GM12878 (cell line): Measurements from ENCODE around the gene DUOXA1.
"Not testable (repeated sequence)": the region's sequence is repeated elsewhere in the genome, so short reads cannot be mapped to it uniquely, and the experiment has no call there.

ENCODE experiments used
- CTCF ChIP-seq, 3 experiments: IDR thresholded peaks in 2 of 3; conservative IDR thresholded peaks in 1 of 3; 2 replicates each; pipeline ENCODE4 v1.5.1; 2011; ENCODE audit warnings: low read depth in 3 of 3, low read length in 3 of 3, mild to moderate bottlenecking in 3 of 3, control low read depth in 2 of 3, moderate library complexity in 2 of 3, inconsistent platforms in 1 of 3, mixed read lengths in 1 of 3; ENCODE audit not compliant: control insufficient read depth in 2 of 3, insufficient read depth in 1 of 3; ENCODE audit errors: extremely low read depth in 1 of 3
- NBN ChIP-seq: fragments of 450-650 bp; IDR thresholded peaks from 2 replicates; pipeline ENCODE4 v1.6.1; 2016
- NFIC ChIP-seq: IDR thresholded peaks from 2 replicates; pipeline ENCODE4 v1.6.1; 2012; ENCODE audit warnings: low read depth, mild to moderate bottlenecking, inconsistent platforms, low read length, moderate library complexity
- POLR2AphosphoS5 ChIP-seq: IDR thresholded peaks from 2 replicates; pipeline ENCODE4 v1.6.1; 2011; ENCODE audit warnings: mild to moderate bottlenecking, low read length, inconsistent platforms
- TARDBP ChIP-seq: IDR thresholded peaks from 2 replicates; pipeline ENCODE4 v1.6.1; 2016; ENCODE audit warnings: borderline replicate concordance
- ZNF24 ChIP-seq: fragments of 450-650 bp; IDR thresholded peaks from 2 replicates; pipeline ENCODE4 v1.6.1; 2017; ENCODE audit warnings: antibody characterized with exemption, mild to moderate bottlenecking

GRCh38 chr15:45077391-45077790, 52.3 kb downstream of the DUOXA1 start:
- TF ChIP-seq CTCF (IDR thresholded peaks at IDR 0.05 in 2 of 3, conservative IDR thresholded peaks at IDR 0.05 in 1 of 3; ENCODE audit: control insufficient read depth in 2 of 3, extremely low read depth in 1 of 3, insufficient read depth in 1 of 3, low read depth in 3 of 3, low read length in 3 of 3); NFIC; TARDBP; POLR2AphosphoS5; NBN; ZNF24: not testable (repeated sequence)
